Esophagus squamous epithelium (tissue), 5 donors: ENCODE data around the gene LRRIQ4. TPM values are rescaled to one million over a fixed set of nuclear protein-coding genes. Genes with fewer than 3 reads are reported as not detected.

ENCODE experiments used
- DNase-seq: peaks from one replicate; lab custom pipeline; 2025; lab: John Stamatoyannopoulos, UW
- H3K27ac ChIP-seq, 4 donors: fragments of 200-600 bp; sonication (generic); one replicate each; pipeline ENCODE4 v1.5.1; 2016 to 2019; ENCODE audit warnings: mild to moderate bottlenecking in 1 of 4
- H3K27me3 ChIP-seq, 4 donors: fragments of 200-600 bp; sonication (generic); 1 replicate in 3 of 4; 2 replicates in 1 of 4; pipeline versions ENCODE4 v1.5.1 to v1.6.0; 2017 to 2021; ENCODE audit warnings: antibody characterized with exemption in 1 of 4
- H3K36me3 ChIP-seq, 3 donors: fragments of 200-600 bp; sonication (generic); one replicate each; pipeline ENCODE4 v1.5.1; 2016 to 2019
- H3K4me1 ChIP-seq, 3 donors: fragments of 200-600 bp; sonication (generic); one replicate each; pipeline ENCODE4 v1.5.1; 2017 to 2019
- H3K4me3 ChIP-seq, 4 donors: fragments of 200-600 bp; sonication (generic); 1 replicate in 3 of 4; 2 replicates in 1 of 4; pipeline ENCODE4 v1.5.1; 2016 to 2019; ENCODE audit warnings: mild to moderate bottlenecking in 2 of 4, moderate library complexity in 1 of 4
- H3K9me3 ChIP-seq, 3 donors: fragments of 200-600 bp; sonication (generic); one replicate each; pipeline ENCODE4 v1.5.1; 2016 to 2019
- CTCF ChIP-seq, 6 experiments: fragments of 450-650 bp in 4 of 6; fragments of 200-600 bp in 2 of 6; sonication (generic) in 2 of 6; IDR thresholded peaks; one replicate each; pipeline ENCODE4 v1.5.1; 2016 to 2019; ENCODE audit warnings: antibody characterized with exemption in 6 of 6, mild to moderate bottlenecking in 4 of 6, moderate library complexity in 4 of 6
- POLR2A ChIP-seq, 4 donors: fragments of 450-650 bp; IDR thresholded peaks; one replicate each; pipeline ENCODE4 v1.6.1; 2017; ENCODE audit warnings: antibody characterized with exemption in 4 of 4, mild to moderate bottlenecking in 4 of 4, moderate library complexity in 3 of 4
- whole genome bisulfite sequencing, 2 donors: methylation state at CpG; one replicate each; pipeline ENCODE4 v1.1.5; 2018; 5-methylcytosine and 5-hydroxymethylcytosine counted together
- intact Hi-C: fragments of 100-400 bp; cut with DNase I; formaldehyde crosslinking; loops from one replicate; pipeline ENCODE4 v1.15.0; 2022
- total RNA-seq, 4 donors: library from RNA; depleted of rRNA; stranded (reverse); fragments of >200 nt; gene quantifications; one replicate each; pipeline ENCODE4 v1.1.0, GENCODE V29; 2016
- donor health status: DM: yes; HTN: yes; CAD: no.

The LRRIQ4 gene
- total RNA-seq, 4 donors from 2014 or later = not detected

GRCh38 chr3:169869484-169870220 lies 57.0 kb downstream of the LRRIQ4 start, which contains the start of gene LRRC31:
Gene LRRC31, minus strand, starts transcription at chr3:169869935. Its CDS starts 128 bp downstream, at chr3:169869807.
- H3K27me3 ChIP-seq = no peaks in the 10 kb centered on the region
- H3K9me3 ChIP-seq = no peaks in the 10 kb centered on the region
- TF ChIP-seq POLR2A (IDR thresholded peaks at IDR 0.05) = no peak
- TF ChIP-seq CTCF (IDR thresholded peaks at IDR 0.05) = no peak
- DNase-seq = no peak
- H3K4me3 ChIP-seq = no peak within 1 kb of the TSS
- H3K4me1 ChIP-seq = no peaks in the 10 kb centered on the region
- H3K36me3 ChIP-seq = no peaks in the 10 kb centered on the region
- intact Hi-C loops = loop anchor here (10.0 kb wide), 1 partner anchor 155 kb away; no protein-coding TSS in a partner anchor
- 63 to 64% methylated on average over 2 of the region's 2 CpGs for WGBS, 2 donors
- H3K27ac ChIP-seq = no peak within 1 kb of the TSS

- WGBS, 2 donors = 69 to 75% methylated on average over 1 to 2 of the region's 2 CpGs
- no peak for DNase-seq
- no peaks in the 10 kb centered on the region for H3K4me1 ChIP-seq
- H3K9me3 ChIP-seq = no peaks in the 10 kb centered on the region
- no peak overlapping the region for H3K27ac ChIP-seq
- intact Hi-C loops = no loop called here
- no peak for TF ChIP-seq CTCF (IDR thresholded peaks at IDR 0.05)
- TF ChIP-seq POLR2A (IDR thresholded peaks at IDR 0.05) = no peak
- no peaks in the 10 kb centered on the region for H3K27me3 ChIP-seq
- no peaks in the 10 kb centered on the region for H3K36me3 ChIP-seq
- H3K4me3 ChIP-seq = no peak overlapping the region
These were observed 58.6 kb downstream of the LRRIQ4 start for GRCh38 chr3:169871129-169871886.

DNA sequence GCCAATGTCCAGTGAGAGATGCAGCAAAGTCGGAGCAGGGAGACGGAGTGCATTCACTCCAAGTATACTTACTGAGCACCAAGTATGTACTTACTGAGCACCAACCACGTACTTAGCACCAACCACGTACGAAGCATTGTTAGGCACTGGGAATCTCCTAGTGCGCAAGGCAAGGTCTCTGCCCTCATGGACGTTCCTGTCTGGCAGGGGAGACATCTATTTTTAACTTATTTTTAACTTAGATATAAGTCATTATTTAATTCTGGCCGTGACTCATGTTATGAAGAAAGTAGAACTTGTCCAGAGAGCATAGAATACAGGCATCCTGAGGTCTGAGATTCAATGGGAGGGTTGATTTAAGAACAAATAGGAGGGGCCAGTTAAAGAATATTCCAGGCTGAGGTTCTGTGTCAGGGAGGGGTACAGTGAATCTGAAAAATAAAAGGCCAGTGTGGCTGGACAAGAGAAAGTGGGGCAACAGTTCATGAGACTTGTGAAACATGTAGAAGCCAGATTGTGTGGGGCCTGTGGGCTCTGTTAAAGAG lies 66.4 kb downstream of the LRRIQ4 start:
- no peaks in the 10 kb centered on the region for H3K27me3 ChIP-seq
- no peaks in the 10 kb centered on the region for H3K36me3 ChIP-seq
- H3K9me3 ChIP-seq = no peaks in the 10 kb centered on the region
- intact Hi-C loops = no loop called here
- no peak overlapping the region for H3K4me3 ChIP-seq
- TF ChIP-seq POLR2A (IDR thresholded peaks at IDR 0.05) (no peak), CTCF (IDR thresholded peaks at IDR 0.05) (no peak)
- no peak overlapping the region for H3K27ac ChIP-seq
- H3K4me1 ChIP-seq = no peaks in the 10 kb centered on the region
- 70 to 80% methylated on average over 7 to 8 of the region's 8 CpGs for WGBS, 2 donors
- no peak for DNase-seq

- intact Hi-C loops = no loop called here
- WGBS, 2 donors = 40% methylated on average over 1 of the region's 3 CpGs; no CpG with 5 or more reads in 1 of the 2 donors
- no peaks in the 10 kb centered on the region for H3K36me3 ChIP-seq
These were observed 67.3 kb downstream of the LRRIQ4 start for GRCh38 chr3:169879845-169880575.

More at GRCh38 chr3:169879845-169880575, 67.3 kb downstream of the LRRIQ4 start:
- no peaks in the 10 kb centered on the region for H3K27me3 ChIP-seq
- H3K4me1 ChIP-seq = no peaks in the 10 kb centered on the region
- no peak overlapping the region for H3K4me3 ChIP-seq
- no peak for DNase-seq
- H3K9me3 ChIP-seq = no peaks in the 10 kb centered on the region
- no peak for TF ChIP-seq CTCF (IDR thresholded peaks at IDR 0.05)
- TF ChIP-seq POLR2A (IDR thresholded peaks at IDR 0.05) = no peak
- H3K27ac ChIP-seq = no peak overlapping the region
